Astrocyte of the cerebellum (primary cell): ENCODE measurements around the gene CTSW.

Experiments used
- DNase-seq: peaks from one replicate; pipeline ENCODE4 v3.0.0-alpha.2; 2011; ENCODE audit warnings: low read depth
- H3K4me3 ChIP-seq: 2 replicates; pipeline ENCODE4 v1.5.1; 2011; ENCODE audit warnings: mild to moderate bottlenecking, low read depth, low read length, moderate library complexity
- CTCF ChIP-seq: IDR thresholded peaks from 2 replicates; pipeline ENCODE4 v1.5.1; 2012; ENCODE audit warnings: low read length, low read depth, moderate library complexity, mild to moderate bottlenecking; ENCODE audit errors: missing control alignments
- in situ Hi-C: cut with HindIII; loops from 2 replicates; pipeline ENCODE4 v1.10.0; 2017; ENCODE audit warnings: low sequenced_read_pairs

CTSW gene

GRCh38 chr11:65872586-65873317 is 6.9 kb upstream of the CTSW start, which contains the start of gene EFEMP2:
TSS of gene EFEMP2 (minus strand) at chr11:65872800. CDS start at chr11:65872354, 446 bp downstream.
- H3K4me3 ChIP-seq: peak within 1 kb of the TSS; percentile 62
- no peak for TF ChIP-seq CTCF
- in situ Hi-C loops: no loop called here
- DNase-seq: no peak

DNA sequence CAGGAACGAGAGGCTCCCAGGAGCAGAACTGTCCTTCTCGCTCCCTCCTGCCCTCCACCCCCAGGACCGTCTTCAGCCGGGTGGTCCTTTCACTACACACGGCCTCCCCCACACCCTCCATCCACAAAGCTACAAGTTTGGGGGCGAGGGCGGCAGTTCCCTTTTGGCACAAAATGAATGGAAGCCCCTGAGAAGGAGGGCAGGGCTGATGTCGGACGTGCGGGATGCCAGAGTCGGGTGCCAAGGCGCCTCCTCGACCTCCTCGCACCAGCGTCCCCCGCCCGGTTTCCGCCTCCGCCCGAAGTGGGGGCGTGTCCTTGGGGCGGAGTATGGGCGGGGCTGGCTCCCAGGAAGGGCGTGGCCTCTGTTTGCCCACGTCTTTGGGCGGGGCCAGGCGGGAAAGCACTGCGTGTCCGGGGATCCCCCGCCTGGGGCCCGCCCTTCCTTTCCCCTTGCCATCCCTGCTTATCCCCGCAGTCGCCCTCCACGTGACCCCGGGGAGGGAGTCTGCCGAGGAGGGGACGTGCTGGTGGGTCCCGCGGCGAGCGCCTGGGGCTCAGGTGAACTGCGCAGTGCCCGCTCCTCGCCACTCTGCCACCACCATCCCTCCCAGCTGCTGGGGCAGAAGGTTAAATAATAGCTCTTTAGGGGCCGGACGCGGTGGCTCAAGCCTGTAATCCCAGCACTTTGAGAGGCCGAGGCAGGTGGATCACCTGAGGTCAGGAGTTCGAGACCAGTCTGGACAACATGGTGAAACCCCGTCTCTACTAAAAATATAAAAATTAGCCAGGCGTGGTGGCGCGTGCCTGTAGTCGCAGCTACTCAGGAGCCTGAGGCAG is 6.1 kb upstream of the CTSW start:
- peak; percentile 68 for DNase-seq
- in situ Hi-C loops: no loop called here
- no peak for TF ChIP-seq CTCF
- peak overlapping the region; percentile 62 for H3K4me3 ChIP-seq

GRCh38 chr11:65880027-65880426 is 390 bp downstream of the CTSW start:
- TF ChIP-seq CTCF: no peak
- in situ Hi-C loops: no loop called here
- DNase-seq: no peak
- no peak overlapping the region for H3K4me3 ChIP-seq

- DNase-seq: no peak
- in situ Hi-C loops: no loop called here
- no peak overlapping the region for H3K4me3 ChIP-seq
- TF ChIP-seq CTCF: no peak
These were observed 1.3 kb downstream of the CTSW start for GRCh38 chr11:65880844-65881421.

DNA sequence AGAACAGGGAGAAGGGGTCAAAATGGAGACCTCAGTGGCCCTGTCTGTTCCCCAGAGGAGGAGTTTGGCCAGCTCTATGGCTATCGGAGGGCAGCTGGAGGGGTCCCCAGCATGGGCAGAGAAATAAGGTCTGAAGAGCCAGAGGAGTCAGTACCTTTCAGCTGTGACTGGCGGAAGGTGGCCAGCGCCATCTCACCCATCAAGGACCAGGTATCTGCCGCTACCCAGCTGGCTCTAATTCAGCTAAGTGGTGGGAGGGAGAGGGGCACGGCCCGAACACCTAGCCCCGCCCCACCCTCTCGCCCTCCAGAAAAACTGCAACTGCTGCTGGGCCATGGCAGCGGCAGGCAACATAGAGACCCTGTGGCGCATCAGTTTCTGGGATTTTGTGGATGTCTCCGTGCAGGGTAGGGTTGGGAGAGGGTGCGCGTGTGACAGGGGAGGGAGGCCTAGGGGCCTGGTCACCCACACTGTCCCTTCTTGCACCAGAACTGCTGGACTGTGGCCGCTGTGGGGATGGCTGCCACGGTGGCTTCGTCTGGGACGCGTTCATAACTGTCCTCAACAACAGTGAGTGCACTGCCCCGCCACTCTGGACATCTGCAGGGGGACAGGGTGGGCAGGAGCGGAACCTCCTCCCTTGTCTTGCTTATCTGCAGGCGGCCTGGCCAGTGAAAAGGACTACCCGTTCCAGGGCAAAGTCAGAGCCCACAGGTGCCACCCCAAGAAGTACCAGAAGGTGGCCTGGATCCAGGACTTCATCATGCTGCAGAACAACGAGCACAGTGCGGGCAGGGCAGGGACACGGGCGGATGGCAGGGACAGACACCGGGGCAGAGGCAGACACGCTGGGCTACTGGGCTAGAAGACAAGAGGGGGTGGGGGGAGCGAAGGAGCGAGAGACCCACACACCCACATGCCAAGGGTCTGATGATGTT is 2.8 kb downstream of the CTSW start:
- H3K4me3 ChIP-seq: no peak overlapping the region
- in situ Hi-C loops: no loop called here
- DNase-seq: no peak
- no peak for TF ChIP-seq CTCF
